Spleen (tissue), 11 donors: ENCODE data around the gene CYP4F12. TPM values are rescaled to one million over a fixed set of nuclear protein-coding genes. Genes with fewer than 3 reads are reported as not detected.

Experiments
- DNase-seq: peaks from one replicate; pipeline ENCODE4 v3.0.0-alpha.2; 2020
- H3K27ac ChIP-seq, 8 donors: fragments of 200-600 bp; sonication (generic) in 7 of 8; 1 replicate in 4 of 8; 2 replicates in 4 of 8; pipeline versions ENCODE4 v1.5.0 to v1.8.0; 2016 to 2021; ENCODE audit warnings: inconsistent platforms in 4 of 8, mild to moderate bottlenecking in 4 of 8, moderate library complexity in 1 of 8
- H3K27me3 ChIP-seq, 7 donors: fragments of 200-600 bp; sonication (generic) in 6 of 7; replicated peaks in 1 of 7; 1 replicate in 4 of 7; 2 replicates in 3 of 7; pipeline versions ENCODE4 v1.5.0 to v1.8.0; 2016 to 2021; ENCODE audit warnings: inconsistent platforms in 3 of 7, mild to moderate bottlenecking in 1 of 7
- H3K36me3 ChIP-seq, 6 donors: fragments of 200-600 bp; sonication (generic) in 5 of 6; 1 replicate in 4 of 6; 2 replicates in 2 of 6; pipeline versions ENCODE4 v1.5.0 to v1.8.0; 2016 to 2021; ENCODE audit warnings: inconsistent platforms in 2 of 6
- H3K4me1 ChIP-seq, 6 donors: fragments of 200-600 bp; sonication (generic) in 5 of 6; 1 replicate in 3 of 6; 2 replicates in 3 of 6; pipeline versions ENCODE4 v1.5.0 to v1.8.0; 2016 to 2021; ENCODE audit warnings: inconsistent platforms in 3 of 6
- H3K4me3 ChIP-seq, 8 donors: fragments of 200-600 bp; sonication (generic) in 7 of 8; 1 replicate in 4 of 8; 2 replicates in 4 of 8; pipeline versions ENCODE4 v1.5.0 to v1.8.0; 2016 to 2021; ENCODE audit warnings: inconsistent platforms in 4 of 8, mild to moderate bottlenecking in 4 of 8, moderate library complexity in 2 of 8
- H3K9me3 ChIP-seq, 8 donors: fragments of 200-600 bp; sonication (generic) in 7 of 8; 1 replicate in 4 of 8; 2 replicates in 4 of 8; pipeline versions ENCODE4 v1.5.0 to v1.8.0; 2016 to 2021; ENCODE audit warnings: inconsistent platforms in 4 of 8
- POLR2A ChIP-seq, 3 donors: fragments of 450-650 bp; IDR thresholded peaks; one replicate each; pipeline ENCODE4 v1.5.1; 2017; ENCODE audit warnings: antibody characterized with exemption in 3 of 3, mild to moderate bottlenecking in 1 of 3
- POLR2AphosphoS5 ChIP-seq, 3 donors: sonication (generic); formaldehyde crosslinking; IDR thresholded peaks; one replicate each; pipeline ENCODE4 v1.5.1; 2017; ENCODE audit warnings: antibody characterized with exemption in 3 of 3
- WGBS, 5 donors: extraction: QIAGEN DNeasy Blood & Tissue Kit in 3 of 5; methylation state at CpG; one replicate each; pipeline versions ENCODE4 v1.1.5 to v1.1.7; 2013 to 2018; 5-methylcytosine and 5-hydroxymethylcytosine counted together
- intact Hi-C: fragments of 100-400 bp; cut with DNase I; formaldehyde crosslinking; loops from one replicate; pipeline ENCODE4 v1.15.0; 2023; ENCODE audit warnings: low total_unique reads
- polyA plus RNA-seq, 3 donors: library from polyadenylated mRNA; stranded (reverse); fragments of 200-250 nt; gene quantifications; one replicate each; pipeline ENCODE4 v1.2.1, GENCODE V29; 2013
- total RNA-seq, 7 donors: library from RNA; depleted of rRNA in 3 of 7; stranded (reverse); fragments of >200 nt in 3 of 7; fragmentation: NEBNext Ultra II Directional in 4 of 7; extraction: Animal tissue kit (Norgen Biotek cat#: 25700) in 4 of 7; gene quantifications; one replicate each; pipeline versions ENCODE4 v1.1.0 to v1.2.1, GENCODE V29; 2016 to 2021
- TF ChIP-seq, protein P1 (sequence below), 11 experiments: fragments of 200-600 bp in 7 of 11; fragments of 450-650 bp in 4 of 11; sonication (generic) in 4 of 11; IDR thresholded peaks in 8 of 11; conservative IDR thresholded peaks in 3 of 11; 1 replicate in 7 of 11; 2 replicates in 4 of 11; pipeline versions ENCODE4 v1.4.0 to v1.8.0; 2016 to 2021; ENCODE audit warnings: antibody characterized with exemption in 11 of 11, inconsistent platforms in 4 of 11, mild to moderate bottlenecking in 1 of 11
- donor health status: healthy with polysubstance abuse.
- donor health status: DM: no; HTN: no; CAD: no; lungs with moderate emphysema.
- donor health status: DM: no; HTN: no; CAD: no.
- donor health status: Bipolar disorder and iron deficiency.
- donor health status: healthy.
- donor health status: DM: no; HTN: no; CAD: no.
- donor health status: DM: yes; HTN: yes; CAD: no.

The CYP4F12 gene
- total and polyA plus RNA-seq, 10 donors, result 1.9 to 8.3 (median 4.1) TPM

DNA sequence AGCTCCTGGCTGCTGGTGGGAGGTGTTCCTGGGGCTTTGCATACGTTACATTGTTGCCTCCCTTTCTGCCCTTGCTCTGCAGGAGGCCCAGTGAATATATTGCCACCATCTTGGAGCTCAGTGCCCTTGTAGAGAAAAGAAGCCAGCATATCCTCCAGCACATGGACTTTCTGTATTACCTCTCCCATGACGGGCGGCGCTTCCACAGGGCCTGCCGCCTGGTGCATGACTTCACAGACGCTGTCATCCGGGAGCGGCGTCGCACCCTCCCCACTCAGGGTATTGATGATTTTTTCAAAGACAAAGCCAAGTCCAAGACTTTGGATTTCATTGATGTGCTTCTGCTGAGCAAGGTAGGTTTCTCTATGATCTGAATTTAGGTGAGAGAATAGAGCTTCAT is 10.5 kb downstream of the CYP4F12 start:
- no peak for DNase-seq
- intact Hi-C loops, result no loop called here
- TF ChIP-seq POLR2AphosphoS5 (IDR thresholded peaks at IDR 0.05) (no peak), POLR2A (IDR thresholded peaks at IDR 0.05) (no peak)
- TF ChIP-seq, protein P1, sequence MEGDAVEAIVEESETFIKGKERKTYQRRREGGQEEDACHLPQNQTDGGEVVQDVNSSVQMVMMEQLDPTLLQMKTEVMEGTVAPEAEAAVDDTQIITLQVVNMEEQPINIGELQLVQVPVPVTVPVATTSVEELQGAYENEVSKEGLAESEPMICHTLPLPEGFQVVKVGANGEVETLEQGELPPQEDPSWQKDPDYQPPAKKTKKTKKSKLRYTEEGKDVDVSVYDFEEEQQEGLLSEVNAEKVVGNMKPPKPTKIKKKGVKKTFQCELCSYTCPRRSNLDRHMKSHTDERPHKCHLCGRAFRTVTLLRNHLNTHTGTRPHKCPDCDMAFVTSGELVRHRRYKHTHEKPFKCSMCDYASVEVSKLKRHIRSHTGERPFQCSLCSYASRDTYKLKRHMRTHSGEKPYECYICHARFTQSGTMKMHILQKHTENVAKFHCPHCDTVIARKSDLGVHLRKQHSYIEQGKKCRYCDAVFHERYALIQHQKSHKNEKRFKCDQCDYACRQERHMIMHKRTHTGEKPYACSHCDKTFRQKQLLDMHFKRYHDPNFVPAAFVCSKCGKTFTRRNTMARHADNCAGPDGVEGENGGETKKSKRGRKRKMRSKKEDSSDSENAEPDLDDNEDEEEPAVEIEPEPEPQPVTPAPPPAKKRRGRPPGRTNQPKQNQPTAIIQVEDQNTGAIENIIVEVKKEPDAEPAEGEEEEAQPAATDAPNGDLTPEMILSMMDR (IDR thresholded peaks at IDR 0.05 in 8 of 11, conservative IDR thresholded peaks at IDR 0.05 in 3 of 11), result no peak
- Histone ChIP-seq H3K27ac (no peak overlapping the region), H3K36me3 (peaks cover 0 to 99% (median 0%) of the 10 kb centered on the region in 6 donors), H3K4me3 (no peak overlapping the region), H3K4me1 (no peaks in the 10 kb centered on the region), H3K9me3 (peaks cover 0 to 10% (median 5%) of the 10 kb centered on the region in 8 donors), H3K27me3 (peaks cover 0 to 60% (median 0%) of the 10 kb centered on the region in 7 donors)
- 77 to 83% (median 80%) methylated on average over 10 of the region's 10 CpGs for WGBS, 5 donors

DNA sequence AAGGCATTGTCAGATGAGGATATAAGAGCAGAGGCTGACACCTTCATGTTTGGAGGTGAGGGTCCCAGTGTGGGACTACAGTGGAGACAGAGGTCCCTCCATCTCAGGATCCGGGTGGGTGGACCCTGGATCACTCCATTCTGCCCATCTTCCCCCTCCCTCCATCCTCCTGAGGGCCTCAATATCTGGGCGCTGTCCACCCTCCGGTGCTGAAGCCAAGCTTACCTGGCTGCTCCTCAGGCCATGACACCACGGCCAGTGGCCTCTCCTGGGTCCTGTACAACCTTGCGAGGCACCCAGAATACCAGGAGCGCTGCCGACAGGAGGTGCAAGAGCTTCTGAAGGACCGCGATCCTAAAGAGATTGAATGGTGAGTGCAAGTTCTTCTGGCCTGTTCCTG is 11.9 kb downstream of the CYP4F12 start:
- DNase-seq, result no peak
- H3K27ac ChIP-seq, result no peak overlapping the region
- TF ChIP-seq POLR2A (IDR thresholded peaks at IDR 0.05), result no peak
- TF ChIP-seq, protein P1 (IDR thresholded peaks at IDR 0.05 in 8 of 11, conservative IDR thresholded peaks at IDR 0.05 in 3 of 11), result no peak
- no peak for TF ChIP-seq POLR2AphosphoS5 (IDR thresholded peaks at IDR 0.05)
- H3K9me3 ChIP-seq, result peaks cover 0 to 24% (median 12%) of the 10 kb centered on the region in 8 donors
- 22 to 50% (median 32%) methylated on average over 6 to 9 of the region's 9 CpGs for WGBS, 5 donors
- peaks cover 0 to 46% (median 0%) of the 10 kb centered on the region in 7 donors for H3K27me3 ChIP-seq
- peaks cover 0 to 87% (median 0%) of the 10 kb centered on the region in 6 donors for H3K36me3 ChIP-seq
- no peak overlapping the region for H3K4me3 ChIP-seq
- H3K4me1 ChIP-seq, result no peaks in the 10 kb centered on the region
- intact Hi-C loops, result no loop called here

DNA sequence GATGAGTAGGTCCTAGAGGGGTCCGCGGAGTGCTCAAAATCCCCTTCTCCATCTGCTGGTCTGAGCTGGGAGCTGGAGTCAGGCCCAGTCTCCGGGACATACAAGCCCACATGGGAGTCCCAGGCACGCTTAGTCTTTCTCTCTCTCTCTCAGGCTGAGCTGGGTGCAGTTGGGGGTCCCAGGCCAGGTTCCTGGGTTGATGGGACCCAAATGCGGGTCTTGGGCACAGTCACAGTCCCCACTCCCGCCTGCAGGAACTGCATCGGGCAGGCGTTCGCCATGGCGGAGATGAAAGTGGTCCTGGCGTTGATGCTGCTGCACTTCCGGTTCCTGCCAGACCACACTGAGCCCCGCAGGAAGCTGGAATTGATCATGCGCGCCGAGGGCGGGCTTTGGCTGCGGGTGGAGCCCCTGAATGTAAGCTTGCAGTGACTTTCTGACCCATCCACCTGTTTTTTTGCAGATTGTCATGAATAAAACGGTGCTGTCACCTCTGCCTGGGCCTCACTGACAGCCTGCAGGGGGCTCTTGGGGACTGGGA is 23.8 kb downstream of the CYP4F12 start:
- H3K9me3 ChIP-seq, result peaks cover 0 to 12% (median 0%) of the 10 kb centered on the region in 8 donors
- WGBS, 5 donors, result 63 to 73% (median 70%) methylated on average over 12 to 19 of the region's 19 CpGs
- DNase-seq, result no peak
- no peak overlapping the region for H3K27ac ChIP-seq
- H3K4me3 ChIP-seq, result no peak overlapping the region
- intact Hi-C loops, result no loop called here
- peaks cover 0 to 44% (median 0%) of the 10 kb centered on the region in 7 donors for H3K27me3 ChIP-seq
- no peaks in the 10 kb centered on the region for H3K4me1 ChIP-seq
- H3K36me3 ChIP-seq, result peaks cover 0 to 33% (median 0%) of the 10 kb centered on the region in 6 donors
- TF ChIP-seq POLR2AphosphoS5 (IDR thresholded peaks at IDR 0.05) (no peak), POLR2A (IDR thresholded peaks at IDR 0.05) (no peak)
- TF ChIP-seq, protein P1 (IDR thresholded peaks at IDR 0.05 in 8 of 11, conservative IDR thresholded peaks at IDR 0.05 in 3 of 11), result no peak

DNA sequence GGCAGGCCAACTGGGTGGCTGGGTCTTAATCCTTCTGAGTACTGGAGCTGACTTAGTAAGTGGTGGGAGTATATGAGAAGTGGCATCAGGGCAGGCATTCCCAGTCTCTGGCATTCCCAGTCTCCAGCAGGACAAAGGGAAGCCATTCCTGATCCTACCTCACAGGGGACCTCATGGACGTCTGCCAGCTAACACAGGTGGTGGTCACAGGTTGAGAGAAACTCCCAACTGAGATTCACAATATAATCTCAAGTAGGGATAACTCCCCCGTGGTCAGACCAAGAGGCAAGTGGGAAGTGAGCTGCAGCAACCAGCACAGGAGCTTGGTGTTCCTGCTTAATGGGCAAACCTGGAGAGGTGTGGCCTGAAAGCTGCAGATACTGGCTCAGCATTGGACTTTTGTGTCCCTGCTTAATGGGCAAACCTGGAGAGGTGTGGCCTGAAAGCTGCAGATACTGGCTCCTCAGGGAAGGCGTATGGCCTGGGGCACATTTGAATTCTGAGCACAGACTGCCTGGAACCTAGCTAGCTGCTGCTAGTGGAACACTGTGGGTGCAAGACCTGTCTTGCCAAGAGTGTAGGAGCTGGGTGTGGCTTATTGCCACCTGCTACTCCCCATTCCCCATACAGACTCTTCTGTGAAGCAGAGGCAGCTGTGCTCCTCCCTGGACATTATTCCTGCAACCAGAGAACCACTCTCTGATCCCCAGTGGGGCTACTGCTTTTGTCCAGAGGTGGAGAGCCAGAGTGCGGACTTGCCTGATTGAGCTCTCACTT is 29.1 kb downstream of the CYP4F12 start:
- 52 to 84% (median 65%) methylated on average over 3 to 4 of the region's 4 CpGs for WGBS, 5 donors
- intact Hi-C loops, result no loop called here
- Histone ChIP-seq H3K4me1 (peaks cover 0 to 14% (median 0%) of the 10 kb centered on the region in 6 donors), H3K27ac (no peak overlapping the region), H3K36me3 (peaks cover 0 to 19% (median 0%) of the 10 kb centered on the region in 6 donors), H3K4me3 (no peak overlapping the region), H3K27me3 (peaks cover 0 to 53% (median 0%) of the 10 kb centered on the region in 7 donors), H3K9me3 (peaks cover 0 to 10% (median 0%) of the 10 kb centered on the region in 8 donors)
- no peak for TF ChIP-seq POLR2AphosphoS5 (IDR thresholded peaks at IDR 0.05)
- TF ChIP-seq, protein P1 (IDR thresholded peaks at IDR 0.05 in 8 of 11, conservative IDR thresholded peaks at IDR 0.05 in 3 of 11), result no peak
- TF ChIP-seq POLR2A (IDR thresholded peaks at IDR 0.05), result no peak
- DNase-seq, result no peak
